Embryonic facial prominence (tissue), 1 donor: Measurements from ENCODE around the gene TMEM201.

Source experiments
- DNase-seq: peaks from one replicate; pipeline ENCODE4 v3.0.0-alpha.2; 2016; ENCODE audit errors: extremely low spot score

The TMEM201 gene

DNA sequence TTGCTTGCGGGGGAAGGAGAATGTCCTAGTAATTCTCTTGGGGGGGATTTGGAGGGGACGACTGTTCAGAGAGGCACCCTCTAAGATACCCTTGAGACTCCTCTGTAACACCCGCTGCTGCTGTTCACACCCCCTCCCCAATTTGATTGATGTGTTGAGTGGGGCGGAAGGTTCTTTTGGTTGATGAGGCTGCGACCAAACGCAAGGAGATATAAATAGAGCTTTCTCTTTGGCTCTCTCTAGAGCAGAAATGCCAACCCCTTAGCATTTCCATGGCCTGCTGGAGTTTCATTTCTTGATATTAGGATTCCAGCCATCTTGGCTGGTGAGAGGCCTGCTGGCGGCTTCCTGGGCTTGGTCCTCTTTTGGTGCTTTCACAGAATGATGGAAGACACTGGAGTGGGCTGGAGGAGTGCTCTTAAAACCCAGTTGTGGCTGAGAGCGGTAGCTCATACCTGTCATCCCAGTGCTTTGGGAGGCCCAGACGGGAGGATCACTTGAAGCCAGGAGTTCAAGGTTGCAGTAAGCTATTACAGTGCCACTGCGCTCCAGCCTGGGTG is 64.9 kb downstream of the TMEM201 start:
- no peak for DNase-seq

GRCh38 chr1:9654051-9654833 is 65.5 kb downstream of the TMEM201 start:
- DNase-seq = no peak

DNA sequence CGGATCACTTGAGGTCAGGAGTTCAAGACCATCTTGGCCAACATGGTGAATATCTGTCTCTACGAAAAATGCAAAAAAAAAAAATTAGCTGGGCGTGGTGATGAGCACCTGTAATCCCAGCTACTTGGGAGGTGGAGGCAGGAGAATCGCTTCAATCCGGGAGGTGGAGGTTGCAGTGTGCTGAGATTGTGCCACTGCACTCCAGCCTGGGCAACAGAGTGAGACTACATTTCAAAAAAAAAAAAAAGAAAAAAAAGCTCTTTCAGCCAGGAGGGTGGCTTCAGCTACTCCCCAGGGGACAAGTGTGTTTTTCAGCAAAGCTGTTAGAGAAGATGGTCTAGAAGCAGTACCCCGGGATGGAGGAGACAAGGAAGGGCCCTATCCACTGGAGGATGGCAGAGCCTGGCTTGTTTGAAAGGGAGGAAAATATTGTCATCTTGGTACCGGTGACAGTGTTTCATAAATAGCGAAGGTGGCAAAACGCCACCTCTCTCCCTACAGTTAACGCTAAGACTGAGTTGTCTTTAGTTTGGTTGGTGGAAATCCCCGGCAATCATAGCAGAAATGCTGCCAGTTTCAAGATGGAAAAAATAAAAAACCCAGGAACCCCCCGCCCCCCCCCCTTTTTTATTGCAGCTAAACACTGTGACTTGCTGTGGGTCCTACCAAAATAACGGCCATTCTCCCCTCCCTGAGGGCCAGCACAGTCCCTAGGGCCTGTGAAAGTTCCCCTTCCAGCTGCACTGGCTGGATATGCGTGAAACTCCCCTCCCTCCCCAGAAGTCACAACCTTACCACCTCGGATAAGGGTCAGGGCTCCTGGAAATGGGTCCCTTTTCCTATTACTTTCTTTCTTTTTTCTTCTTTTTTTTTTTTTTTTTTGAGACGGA is 66.4 kb downstream of the TMEM201 start:
- DNase-seq = no peak

GRCh38 chr1:9655836-9656235 is 67.1 kb downstream of the TMEM201 start:
- no peak for DNase-seq

DNA sequence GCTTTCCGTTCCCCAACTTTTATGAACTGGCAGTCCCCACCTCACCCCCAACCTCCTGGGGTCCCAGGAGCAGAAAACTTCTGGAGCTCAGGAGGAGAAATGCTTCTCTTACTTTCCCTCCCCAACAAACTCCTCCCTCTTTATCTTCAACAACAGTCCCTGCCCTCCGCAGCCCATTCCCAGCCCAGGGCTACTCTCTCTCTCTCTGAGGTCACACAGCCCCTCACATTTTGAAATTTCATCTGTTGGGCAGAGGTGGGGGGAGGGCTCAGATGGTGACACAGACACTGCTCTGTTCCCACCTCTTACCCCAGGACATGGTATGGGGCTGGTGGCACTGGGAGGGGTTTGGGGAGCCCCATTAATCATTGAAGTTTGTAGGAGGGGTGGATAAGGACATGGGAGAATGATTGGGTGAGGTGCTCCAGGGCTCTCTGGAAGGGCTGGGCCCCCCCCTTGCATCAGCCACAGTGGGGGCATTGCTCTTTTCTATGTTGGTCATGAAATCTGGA is 68.9 kb downstream of the TMEM201 start:
- DNase-seq = no peak

GRCh38 chr1:9658199-9658598 is 69.5 kb downstream of the TMEM201 start:
- DNase-seq = no peak

- DNase-seq = no peak
Measured at GRCh38 chr1:9659328-9659727, 70.6 kb downstream of the TMEM201 start.

DNA sequence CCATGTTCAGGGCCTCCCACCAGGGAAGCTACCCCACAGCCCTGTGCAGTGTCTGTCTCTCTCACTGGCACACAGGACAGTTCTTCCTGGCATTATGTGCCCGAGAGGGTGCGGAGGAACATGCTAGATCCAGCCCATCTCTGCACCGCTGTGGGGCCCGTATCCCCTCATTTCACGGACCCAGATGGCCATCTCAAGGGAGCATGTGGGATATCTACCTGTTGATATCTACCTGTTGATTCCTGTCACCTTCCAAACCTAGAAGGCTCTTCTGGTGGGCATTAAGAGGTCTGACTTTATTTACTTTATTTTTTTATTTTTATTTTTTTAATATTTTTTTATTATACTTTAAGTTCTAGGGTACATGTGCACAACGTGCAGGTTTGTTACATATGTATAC is 74.5 kb downstream of the TMEM201 start:
- no peak for DNase-seq
